Keratinocyte (primary cell): ENCODE measurements around the gene NFIC.

Experiments used
- EZH2 ChIP-seq: IDR thresholded peaks from one replicate; pipeline ENCODE4 v1.6.1; 2012; ENCODE audit warnings: inconsistent platforms, mild to moderate bottlenecking, low read length, moderate library complexity
- TF ChIP-seq, protein P1 (sequence below), 3 experiments: IDR thresholded peaks in 1 of 3; conservative IDR thresholded peaks in 1 of 3; optimal IDR thresholded peaks in 1 of 3; 2 replicates in 2 of 3; 3 replicates in 1 of 3; pipeline versions ENCODE3 to v1.5.1; 2011; ENCODE audit warnings: low read length in 3 of 3, mild to moderate bottlenecking in 3 of 3, moderate library complexity in 2 of 3, control low read depth in 1 of 3, inconsistent platforms in 1 of 3; ENCODE audit not compliant: insufficient read depth in 2 of 3; ENCODE audit errors: extremely low read depth in 1 of 3

DNA sequence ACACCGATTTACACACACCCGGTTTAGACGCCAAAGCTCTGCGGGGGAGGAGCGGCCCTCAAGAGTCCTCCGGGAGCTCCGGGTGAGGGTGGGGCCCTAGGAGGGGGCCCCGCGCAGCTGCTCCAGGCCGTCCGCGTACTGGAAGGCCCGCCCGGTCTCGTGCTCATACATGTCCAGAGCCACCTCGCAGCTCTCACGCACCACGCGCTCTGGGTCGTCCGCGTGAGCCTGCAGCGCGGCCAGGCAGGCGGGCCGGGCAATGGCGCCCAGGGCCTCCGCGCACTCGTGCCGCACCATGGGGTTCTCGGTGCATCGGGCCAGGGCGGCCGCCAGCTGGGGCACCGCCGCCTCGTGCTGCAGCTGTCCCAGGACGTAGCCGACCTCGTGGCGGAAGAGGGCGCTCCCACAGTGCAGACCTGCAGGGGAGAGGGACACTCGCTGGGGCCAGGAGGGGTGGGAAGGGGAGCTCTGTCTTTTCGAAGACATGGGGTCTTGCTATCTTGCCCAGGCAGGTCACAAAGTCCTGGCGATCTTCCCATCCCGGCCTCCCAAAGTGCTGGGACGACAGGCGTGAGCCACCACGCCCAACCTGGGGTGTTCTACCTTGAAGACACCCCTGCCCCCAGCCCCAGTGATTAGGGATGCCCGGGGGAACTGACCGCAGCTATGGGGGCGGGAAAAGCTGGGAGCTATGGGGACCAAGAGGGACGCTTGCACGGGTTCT is 125.2 kb downstream of the NFIC start:
- TF ChIP-seq EZH2, result no peak
- TF ChIP-seq, protein P1, sequence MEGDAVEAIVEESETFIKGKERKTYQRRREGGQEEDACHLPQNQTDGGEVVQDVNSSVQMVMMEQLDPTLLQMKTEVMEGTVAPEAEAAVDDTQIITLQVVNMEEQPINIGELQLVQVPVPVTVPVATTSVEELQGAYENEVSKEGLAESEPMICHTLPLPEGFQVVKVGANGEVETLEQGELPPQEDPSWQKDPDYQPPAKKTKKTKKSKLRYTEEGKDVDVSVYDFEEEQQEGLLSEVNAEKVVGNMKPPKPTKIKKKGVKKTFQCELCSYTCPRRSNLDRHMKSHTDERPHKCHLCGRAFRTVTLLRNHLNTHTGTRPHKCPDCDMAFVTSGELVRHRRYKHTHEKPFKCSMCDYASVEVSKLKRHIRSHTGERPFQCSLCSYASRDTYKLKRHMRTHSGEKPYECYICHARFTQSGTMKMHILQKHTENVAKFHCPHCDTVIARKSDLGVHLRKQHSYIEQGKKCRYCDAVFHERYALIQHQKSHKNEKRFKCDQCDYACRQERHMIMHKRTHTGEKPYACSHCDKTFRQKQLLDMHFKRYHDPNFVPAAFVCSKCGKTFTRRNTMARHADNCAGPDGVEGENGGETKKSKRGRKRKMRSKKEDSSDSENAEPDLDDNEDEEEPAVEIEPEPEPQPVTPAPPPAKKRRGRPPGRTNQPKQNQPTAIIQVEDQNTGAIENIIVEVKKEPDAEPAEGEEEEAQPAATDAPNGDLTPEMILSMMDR (optimal IDR thresholded peaks at IDR 0.05 in 1 of 3, IDR thresholded peaks at IDR 0.05 in 1 of 3, conservative IDR thresholded peaks at IDR 0.05 in 1 of 3; ENCODE audit: extremely low read depth in 1 of 3, insufficient read depth in 2 of 3, low read length in 3 of 3), result no peak
